22Rv1 (cell line): Measurements from ENCODE around the gene DACH1.

Experiments used
- ZFX ChIP-seq: fragments of 450-650 bp; IDR thresholded peaks from 2 replicates; pipeline ENCODE4 v1.6.1; 2017; ENCODE audit warnings: antibody characterized with exemption, borderline replicate concordance
- TF ChIP-seq, protein P1 (sequence below): fragments of 450-650 bp; IDR thresholded peaks from 2 replicates; pipeline ENCODE4 v1.5.1; 2017; ENCODE audit warnings: mild to moderate bottlenecking

DNA sequence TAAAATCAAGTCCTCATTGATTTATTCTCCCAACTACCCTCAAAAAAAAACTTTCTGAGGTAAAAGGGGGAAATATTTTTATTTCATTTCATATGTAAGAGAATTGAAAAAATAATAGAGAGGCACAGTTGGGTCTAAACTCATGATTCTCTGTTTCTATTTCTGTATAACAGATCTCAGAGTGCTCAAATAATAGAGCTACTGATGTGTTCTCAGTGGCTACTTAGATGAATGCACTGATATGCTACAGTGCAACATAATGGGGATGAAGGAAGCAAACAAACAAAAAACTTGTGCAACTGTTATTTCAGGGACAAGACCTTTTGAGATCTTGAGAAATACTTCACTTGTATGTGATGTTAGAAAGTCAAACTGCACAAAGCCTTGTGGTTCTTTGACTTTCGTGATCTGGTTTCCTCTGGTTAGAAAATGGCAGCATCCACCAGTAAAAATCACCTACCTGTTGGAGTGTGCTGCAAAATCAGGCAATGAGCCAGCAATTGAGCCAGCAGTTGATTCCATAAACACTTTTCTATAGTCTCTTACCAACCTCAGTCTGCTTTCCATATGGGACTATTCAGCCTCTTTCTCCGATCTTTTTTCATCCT, 9.7 kb upstream of the DACH1 start:
- TF ChIP-seq, protein P1, sequence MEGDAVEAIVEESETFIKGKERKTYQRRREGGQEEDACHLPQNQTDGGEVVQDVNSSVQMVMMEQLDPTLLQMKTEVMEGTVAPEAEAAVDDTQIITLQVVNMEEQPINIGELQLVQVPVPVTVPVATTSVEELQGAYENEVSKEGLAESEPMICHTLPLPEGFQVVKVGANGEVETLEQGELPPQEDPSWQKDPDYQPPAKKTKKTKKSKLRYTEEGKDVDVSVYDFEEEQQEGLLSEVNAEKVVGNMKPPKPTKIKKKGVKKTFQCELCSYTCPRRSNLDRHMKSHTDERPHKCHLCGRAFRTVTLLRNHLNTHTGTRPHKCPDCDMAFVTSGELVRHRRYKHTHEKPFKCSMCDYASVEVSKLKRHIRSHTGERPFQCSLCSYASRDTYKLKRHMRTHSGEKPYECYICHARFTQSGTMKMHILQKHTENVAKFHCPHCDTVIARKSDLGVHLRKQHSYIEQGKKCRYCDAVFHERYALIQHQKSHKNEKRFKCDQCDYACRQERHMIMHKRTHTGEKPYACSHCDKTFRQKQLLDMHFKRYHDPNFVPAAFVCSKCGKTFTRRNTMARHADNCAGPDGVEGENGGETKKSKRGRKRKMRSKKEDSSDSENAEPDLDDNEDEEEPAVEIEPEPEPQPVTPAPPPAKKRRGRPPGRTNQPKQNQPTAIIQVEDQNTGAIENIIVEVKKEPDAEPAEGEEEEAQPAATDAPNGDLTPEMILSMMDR = no peak
- no peak for TF ChIP-seq ZFX
